Neuronal stem cell (in vitro differentiated cells): Measurements from ENCODE around the gene FBLN1.

Experiments
- DNase-seq: peaks from one replicate; pipeline ENCODE4 v3.0.0-alpha.2; 2013; ENCODE audit warnings: low spot score
- H2AFZ ChIP-seq: one replicate; pipeline ENCODE4 v1.6.1; 2013; ENCODE audit warnings: mild to moderate bottlenecking, low read length, inconsistent platforms
- H2AK5ac ChIP-seq: 2 replicates; pipeline ENCODE4 v1.6.1; 2013; ENCODE audit warnings: low read depth, mild to moderate bottlenecking, inconsistent platforms, low read length, moderate library complexity, mixed read lengths
- H2BK120ac ChIP-seq: 2 replicates; pipeline ENCODE4 v1.6.1; 2013; ENCODE audit warnings: low read depth, mild to moderate bottlenecking, inconsistent platforms, low read length, moderate library complexity, mixed read lengths
- H2BK12ac ChIP-seq: one replicate; pipeline ENCODE4 v1.6.1; 2013; ENCODE audit warnings: low read length, inconsistent platforms
- H2BK15ac ChIP-seq: 2 replicates; pipeline ENCODE4 v1.6.1; 2013; ENCODE audit warnings: mild to moderate bottlenecking, low read length, inconsistent platforms, mixed read lengths
- H2BK5ac ChIP-seq: one replicate; pipeline ENCODE4 v1.6.1; 2013; ENCODE audit warnings: inconsistent platforms, mild to moderate bottlenecking, low read length, moderate library complexity
- H3K14ac ChIP-seq: one replicate; pipeline ENCODE4 v1.6.1; 2013; ENCODE audit warnings: low read length, inconsistent platforms
- H3K18ac ChIP-seq: 2 replicates; pipeline ENCODE4 v1.6.1; 2013; ENCODE audit warnings: low read length, inconsistent platforms
- H3K23ac ChIP-seq: 2 replicates; pipeline ENCODE4 v1.6.1; 2013; ENCODE audit warnings: low read depth, mild to moderate bottlenecking, mixed read lengths, low read length, inconsistent platforms; ENCODE audit not compliant: poor library complexity
- H3K27ac ChIP-seq: replicated peaks from 3 replicates; pipeline ENCODE4 v1.5.1; 2013; ENCODE audit warnings: low read length, inconsistent platforms
- H3K27me3 ChIP-seq, 3 experiments: 2 replicates each; pipeline ENCODE4 v1.6.1; 2013; ENCODE audit warnings: low read length in 3 of 3, mild to moderate bottlenecking in 2 of 3, inconsistent platforms in 1 of 3, low read depth in 1 of 3, mixed read lengths in 1 of 3, moderate library complexity in 1 of 3; ENCODE audit not compliant: control insufficient read depth in 3 of 3, insufficient read depth in 3 of 3
- H3K36me3 ChIP-seq, 2 donors: replicated peaks in 1 of 2; 2 replicates each; pipeline ENCODE4 v1.6.1; 2013; ENCODE audit warnings: low read length in 2 of 2; ENCODE audit not compliant: control insufficient read depth in 2 of 2, insufficient read depth in 2 of 2
- H3K4ac ChIP-seq: 2 replicates; pipeline ENCODE4 v1.6.1; 2013; ENCODE audit warnings: inconsistent platforms, mild to moderate bottlenecking, low read length, moderate library complexity
- H3K4me1 ChIP-seq, 2 donors: 1 replicate in 1 of 2; 2 replicates in 1 of 2; pipeline ENCODE4 v1.6.1; 2013; ENCODE audit warnings: low read length in 2 of 2, low read depth in 1 of 2; ENCODE audit not compliant: control insufficient read depth in 2 of 2, insufficient read depth in 1 of 2
- H3K4me2 ChIP-seq: one replicate; pipeline ENCODE4 v1.6.1; 2013; ENCODE audit warnings: mild to moderate bottlenecking, low read length, inconsistent platforms; ENCODE audit not compliant: insufficient read depth, poor library complexity, severe bottlenecking
- H3K4me3 ChIP-seq, 2 donors: 2 replicates each; pipeline ENCODE4 v1.5.1; 2013; ENCODE audit warnings: low read length in 2 of 2, mild to moderate bottlenecking in 2 of 2, inconsistent platforms in 1 of 2, moderate library complexity in 1 of 2
- H3K79me1 ChIP-seq: one replicate; pipeline ENCODE4 v1.6.1; 2013; ENCODE audit warnings: low read depth, mild to moderate bottlenecking, inconsistent platforms, low read length, moderate library complexity
- H3K9ac ChIP-seq: one replicate; pipeline ENCODE4 v1.6.1; 2013; ENCODE audit warnings: mild to moderate bottlenecking, low read depth, low read length, inconsistent platforms; ENCODE audit not compliant: poor library complexity
- H3K9me3 ChIP-seq, 2 donors: replicated peaks in 1 of 2; 2 replicates each; pipeline versions ENCODE3 to v1.6.1; 2013; ENCODE audit warnings: low read length in 2 of 2, mild to moderate bottlenecking in 2 of 2, inconsistent platforms in 1 of 2, low read depth in 1 of 2, mixed read lengths in 1 of 2, moderate library complexity in 1 of 2; ENCODE audit not compliant: control insufficient read depth in 2 of 2, insufficient read depth in 1 of 2
- H4K8ac ChIP-seq: one replicate; pipeline ENCODE4 v1.6.1; 2013; ENCODE audit warnings: low read depth, mild to moderate bottlenecking, inconsistent platforms, low read length, moderate library complexity
- H4K91ac ChIP-seq: one replicate; pipeline ENCODE4 v1.6.1; 2013; ENCODE audit warnings: low read length, low read depth, mild to moderate bottlenecking, inconsistent platforms; ENCODE audit not compliant: poor library complexity
- WGBS, 2 donors: extraction: QIAGEN DNeasy Blood & Tissue Kit; methylation state at CpG; one replicate each; pipeline ENCODE4 v1.1.7; 2013; ENCODE audit warnings: missing lambda C conversion rate in 2 of 2, mixed read lengths in 1 of 2; ENCODE audit not compliant: insufficient read length in 2 of 2, insufficient replicate concordance in 1 of 2; ENCODE audit errors: extremely low coverage in 2 of 2; 5-methylcytosine and 5-hydroxymethylcytosine counted together

FBLN1 gene

DNA sequence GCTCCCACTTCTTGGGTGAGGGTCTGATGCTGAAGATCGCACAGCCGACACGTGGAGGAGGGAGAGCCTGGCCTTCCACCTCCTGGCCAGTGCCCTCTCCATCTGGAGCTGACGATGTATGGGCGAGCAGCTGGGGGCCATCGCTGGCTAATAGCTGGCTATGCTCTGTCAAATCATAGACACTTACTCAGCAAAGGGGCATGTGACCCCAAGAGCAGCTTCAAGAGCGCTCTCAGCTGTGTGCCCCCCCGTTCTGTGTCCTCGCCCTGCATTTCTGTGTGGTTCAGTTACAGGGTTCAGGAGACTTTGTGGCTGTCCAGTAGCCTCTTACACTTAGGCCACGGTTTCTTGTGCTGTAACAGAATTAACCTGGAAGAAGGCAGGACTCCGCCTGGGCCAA lies 26.4 kb downstream of the FBLN1 start:
- Histone ChIP-seq H3K4ac (no peak overlapping the region), H3K4me2 (no peak overlapping the region), H3K79me1 (peaks cover 6% of the 10 kb centered on the region), H3K27me3 (no peaks in the 10 kb centered on the region), H3K4me3 (no peak overlapping the region), H2BK5ac (no peak overlapping the region), H2BK15ac (no peak overlapping the region), H2BK12ac (no peak overlapping the region), H3K14ac (no peak overlapping the region), H3K36me3 (peaks cover 46 to 88% of the 10 kb centered on the region in 2 donors), H2AFZ (no peak overlapping the region), H3K9ac (no peak overlapping the region), H3K18ac (no peak overlapping the region), H2BK120ac (no peak overlapping the region), H3K4me1 (peaks cover 0 to 11% of the 10 kb centered on the region in 2 donors), H4K91ac (no peak overlapping the region), H3K27ac (no peak overlapping the region), H3K23ac (no peak overlapping the region), H4K8ac (no peak overlapping the region), H3K9me3 (no peaks in the 10 kb centered on the region), H2AK5ac (no peak overlapping the region)
- WGBS, 2 donors, result no CpG with 5 or more reads among the region's 11 CpGs
- DNase-seq, result no peak

DNA sequence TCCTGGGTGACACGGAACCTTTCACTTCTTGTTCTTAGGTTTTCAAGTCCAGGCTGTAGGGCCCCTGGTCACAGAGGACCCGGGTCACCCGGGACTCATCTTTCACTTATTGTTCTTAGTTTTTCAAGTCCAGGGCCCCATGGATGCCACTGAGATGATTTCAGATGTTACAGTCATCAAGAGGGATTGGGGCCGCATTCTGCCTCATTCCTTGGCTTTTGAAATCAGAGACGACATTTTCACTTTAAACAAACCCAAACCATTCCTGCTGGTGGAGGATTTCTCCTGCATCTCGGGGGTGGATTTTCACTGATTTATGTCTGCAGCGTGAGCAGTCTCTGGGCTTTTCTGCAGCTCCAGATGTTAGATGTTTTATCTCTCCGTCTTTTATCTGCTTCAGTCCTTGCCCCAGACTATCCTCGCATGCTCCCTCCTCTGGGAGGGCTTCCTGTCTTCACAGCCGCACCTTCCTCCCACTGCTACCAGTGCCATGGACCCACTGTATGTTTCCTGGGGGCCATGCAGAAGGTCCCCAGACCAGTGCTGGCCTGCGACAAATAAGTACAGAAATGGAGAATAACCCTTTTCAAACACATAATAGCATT lies 27.4 kb downstream of the FBLN1 start:
- H2BK12ac ChIP-seq, result no peak overlapping the region
- no peak overlapping the region for H3K4ac ChIP-seq
- no peak overlapping the region for H2BK120ac ChIP-seq
- no CpG with 5 or more reads among the region's 11 CpGs for WGBS, 2 donors
- no peak overlapping the region for H3K4me2 ChIP-seq
- H3K18ac ChIP-seq, result no peak overlapping the region
- no peak overlapping the region for H3K9ac ChIP-seq
- H3K9me3 ChIP-seq, result no peaks in the 10 kb centered on the region
- H3K14ac ChIP-seq, result no peak overlapping the region
- H3K4me3 ChIP-seq, result no peak overlapping the region
- peaks cover 46 to 94% of the 10 kb centered on the region in 2 donors for H3K36me3 ChIP-seq
- DNase-seq, result no peak
- H2AK5ac ChIP-seq, result no peak overlapping the region
- peaks cover 4% of the 10 kb centered on the region for H3K79me1 ChIP-seq
- no peak overlapping the region for H2BK5ac ChIP-seq
- peaks cover 0 to 11% of the 10 kb centered on the region in 2 donors for H3K4me1 ChIP-seq
- H4K8ac ChIP-seq, result no peak overlapping the region
- no peak overlapping the region for H3K27ac ChIP-seq
- H4K91ac ChIP-seq, result no peak overlapping the region
- H2AFZ ChIP-seq, result no peak overlapping the region
- H2BK15ac ChIP-seq, result no peak overlapping the region
- no peaks in the 10 kb centered on the region for H3K27me3 ChIP-seq
- no peak overlapping the region for H3K23ac ChIP-seq

DNA sequence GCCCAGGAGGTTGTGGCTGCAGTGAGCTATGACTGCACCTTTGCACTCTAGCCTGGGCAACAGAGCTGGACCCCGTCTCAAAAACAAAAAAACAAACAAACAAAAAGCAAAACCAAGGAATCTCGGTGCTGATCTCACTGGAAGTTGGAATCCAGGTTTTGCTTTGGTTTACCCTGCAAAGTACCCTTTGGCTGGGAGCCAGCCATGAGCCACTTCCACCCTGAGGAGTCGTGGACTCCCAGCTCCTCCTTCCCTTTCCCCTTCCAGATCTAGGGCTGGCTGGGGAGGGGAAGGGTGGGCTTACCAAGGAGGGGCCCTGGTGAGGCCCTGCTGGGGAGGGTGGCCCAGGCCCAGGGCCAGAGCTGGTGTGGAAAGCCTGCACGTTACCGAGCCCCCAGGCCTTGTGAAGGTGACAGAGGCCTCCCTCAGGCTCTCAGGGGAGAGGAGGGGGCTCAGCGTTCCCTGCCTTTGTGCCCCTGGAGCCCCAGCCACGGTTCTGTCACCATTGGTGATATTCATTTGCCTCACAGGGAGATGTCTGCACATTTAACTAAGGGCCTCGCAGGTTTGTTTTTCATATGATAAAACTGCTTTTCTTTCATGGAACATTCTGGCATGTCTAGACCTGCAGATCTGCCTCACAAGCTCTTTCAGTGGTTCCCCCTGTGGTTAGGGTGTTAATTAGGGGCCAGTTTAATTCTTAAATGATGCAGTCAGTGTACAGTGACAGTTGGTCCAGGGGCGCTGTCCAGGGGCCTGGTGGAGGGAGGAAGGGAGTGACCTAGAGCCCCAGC lies 29.0 kb downstream of the FBLN1 start:
- no peak overlapping the region for H3K9ac ChIP-seq
- no peak overlapping the region for H2BK5ac ChIP-seq
- H3K9me3 ChIP-seq, result no peaks in the 10 kb centered on the region
- peak overlapping the region; percentile 7 for H2AFZ ChIP-seq
- H3K23ac ChIP-seq, result no peak overlapping the region
- no peak overlapping the region for H2BK15ac ChIP-seq
- H4K8ac ChIP-seq, result no peak overlapping the region
- H3K4ac ChIP-seq, result no peak overlapping the region
- H3K14ac ChIP-seq, result no peak overlapping the region
- H3K4me2 ChIP-seq, result no peak overlapping the region
- H2BK120ac ChIP-seq, result no peak overlapping the region
- H3K27me3 ChIP-seq, result no peaks in the 10 kb centered on the region
- H2AK5ac ChIP-seq, result no peak overlapping the region
- H3K36me3 ChIP-seq, result peaks cover 40 to 94% of the 10 kb centered on the region in 2 donors
- H3K18ac ChIP-seq, result peak overlapping the region; percentile 36
- H3K79me1 ChIP-seq, result peaks cover 2% of the 10 kb centered on the region
- WGBS, 2 donors, result no CpG with 5 or more reads among the region's 9 CpGs
- H2BK12ac ChIP-seq, result no peak overlapping the region
- H3K27ac ChIP-seq, result no peak overlapping the region
- no peak overlapping the region for H4K91ac ChIP-seq
- H3K4me1 ChIP-seq, result peaks cover 0 to 11% of the 10 kb centered on the region in 2 donors
- no peak for DNase-seq
- H3K4me3 ChIP-seq, result no peak overlapping the region

DNA sequence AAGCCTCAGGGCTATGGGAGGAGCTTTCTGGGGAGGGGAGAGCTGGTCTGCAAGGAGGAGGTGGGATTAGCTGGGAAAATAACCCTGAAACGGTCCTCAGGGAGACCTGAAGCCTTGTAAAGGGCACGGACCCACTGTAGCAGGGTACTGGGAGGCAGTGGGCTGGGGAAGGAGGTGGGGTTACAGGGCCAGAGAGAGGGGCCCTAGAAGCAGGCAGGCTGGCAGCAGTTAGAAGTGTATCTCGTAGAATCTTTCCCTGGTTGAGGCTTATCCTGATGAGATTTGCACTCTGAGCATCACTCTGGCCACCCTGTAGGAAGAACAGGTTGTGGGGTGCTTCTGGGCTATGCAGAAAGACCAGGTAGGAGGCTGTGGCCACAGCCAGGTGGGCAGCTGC lies 29.6 kb downstream of the FBLN1 start:
- Histone ChIP-seq H3K18ac (no peak overlapping the region), H3K4me3 (no peak overlapping the region), H3K9ac (peak overlapping the region; percentile 30), H3K36me3 (peaks cover 36 to 93% of the 10 kb centered on the region in 2 donors), H2AFZ (peak overlapping the region; percentile 7), H3K27ac (no peak overlapping the region), H3K4ac (no peak overlapping the region), H2AK5ac (no peak overlapping the region), H3K23ac (peak overlapping the region; percentile 52), H4K91ac (no peak overlapping the region), H2BK12ac (no peak overlapping the region), H2BK120ac (no peak overlapping the region), H4K8ac (no peak overlapping the region), H2BK15ac (no peak overlapping the region), H2BK5ac (no peak overlapping the region), H3K14ac (no peak overlapping the region), H3K79me1 (peaks cover 2% of the 10 kb centered on the region), H3K9me3 (no peaks in the 10 kb centered on the region), H3K27me3 (no peaks in the 10 kb centered on the region), H3K4me2 (no peak overlapping the region), H3K4me1 (peaks cover 0 to 11% of the 10 kb centered on the region in 2 donors)
- no peak for DNase-seq
- WGBS, 2 donors, result no CpG with 5 or more reads among the region's 3 CpGs
